Measurements from ENCODE around the gene GRM4.

Gene GRM4

GRCh38 chr6:33998660-33999059 is 147.2 kb downstream of the GRM4 start:
- H3K4me1 ChIP-seq (ENCODE audit: control insufficient read depth in 1 of 2, insufficient read depth in 1 of 2, low read depth in 1 of 2, low read length in 1 of 2), result no peaks in the 10 kb centered on the region
- no peaks in the 10 kb centered on the region for H3K36me3 ChIP-seq
- H3K27me3 ChIP-seq, result peaks cover 12% of the 10 kb centered on the region
- no peak overlapping the region for H3K4me3 ChIP-seq (ENCODE audit: low read depth in 1 of 2, low read length in 1 of 2)
- no peak overlapping the region for H3K27ac ChIP-seq
- no peak for TF ChIP-seq CTCF (IDR thresholded peaks at IDR 0.05)
- H3K9me3 ChIP-seq, result no peaks in the 10 kb centered on the region

- H3K36me3 ChIP-seq, result no peaks in the 10 kb centered on the region
- H3K9me3 ChIP-seq, result no peaks in the 10 kb centered on the region
- H3K27me3 ChIP-seq, result peaks cover 12% of the 10 kb centered on the region
- no peak for TF ChIP-seq CTCF (IDR thresholded peaks at IDR 0.05)
- no peak overlapping the region for H3K27ac ChIP-seq
- no peaks in the 10 kb centered on the region for H3K4me1 ChIP-seq (ENCODE audit: control insufficient read depth in 1 of 2, insufficient read depth in 1 of 2, low read depth in 1 of 2, low read length in 1 of 2)
- no peak overlapping the region for H3K4me3 ChIP-seq (ENCODE audit: low read depth in 1 of 2, low read length in 1 of 2)
Measured at GRCh38 chr6:33997265-33997664, 148.6 kb downstream of the GRM4 start.

- Histone ChIP-seq H3K27ac (no peak overlapping the region), H3K36me3 (no peaks in the 10 kb centered on the region), H3K9me3 (no peaks in the 10 kb centered on the region), H3K4me3 (ENCODE audit: low read depth in 1 of 2, low read length in 1 of 2) (no peak overlapping the region), H3K27me3 (peaks cover 12% of the 10 kb centered on the region), H3K4me1 (ENCODE audit: control insufficient read depth in 1 of 2, insufficient read depth in 1 of 2, low read depth in 1 of 2, low read length in 1 of 2) (no peaks in the 10 kb centered on the region)
- no peak for TF ChIP-seq CTCF (IDR thresholded peaks at IDR 0.05)
Measured at GRCh38 chr6:33996120-33996475, 149.8 kb downstream of the GRM4 start.

- H3K9me3 ChIP-seq, result no peaks in the 10 kb centered on the region
- TF ChIP-seq CTCF (IDR thresholded peaks at IDR 0.05), result no peak
- no peak overlapping the region for H3K27ac ChIP-seq
- no peak overlapping the region for H3K4me3 ChIP-seq (ENCODE audit: low read depth in 1 of 2, low read length in 1 of 2)
- no peaks in the 10 kb centered on the region for H3K36me3 ChIP-seq
- no peaks in the 10 kb centered on the region for H3K4me1 ChIP-seq (ENCODE audit: control insufficient read depth in 1 of 2, insufficient read depth in 1 of 2, low read depth in 1 of 2, low read length in 1 of 2)
- H3K27me3 ChIP-seq, result peaks cover 9% of the 10 kb centered on the region
Measured at GRCh38 chr6:33995309-33996119, 150.4 kb downstream of the GRM4 start.

GRCh38 chr6:33994472-33995308 is 151.2 kb downstream of the GRM4 start:
- Histone ChIP-seq H3K4me1 (ENCODE audit: control insufficient read depth in 1 of 2, insufficient read depth in 1 of 2, low read depth in 1 of 2, low read length in 1 of 2) (no peaks in the 10 kb centered on the region), H3K4me3 (ENCODE audit: low read depth in 1 of 2, low read length in 1 of 2) (no peak overlapping the region), H3K36me3 (no peaks in the 10 kb centered on the region), H3K27me3 (peaks cover 8% of the 10 kb centered on the region), H3K27ac (no peak overlapping the region), H3K9me3 (no peaks in the 10 kb centered on the region)
- no peak for TF ChIP-seq CTCF (IDR thresholded peaks at IDR 0.05)

Measured in neutrophil (primary cell).